IPS-20b (cell line): ENCODE measurements around the gene PFKP.

ENCODE experiments used
- H3K27ac ChIP-seq: one replicate; pipeline ENCODE4 v1.5.1; 2013; ENCODE audit warnings: low read length
- H3K27me3 ChIP-seq: 2 replicates; pipeline ENCODE4 v1.6.1; 2013; ENCODE audit warnings: mild to moderate bottlenecking, low read length, inconsistent platforms; ENCODE audit not compliant: insufficient read depth
- H3K36me3 ChIP-seq: 2 replicates; pipeline ENCODE4 v1.6.1; 2013; ENCODE audit warnings: low read depth, mild to moderate bottlenecking, inconsistent platforms, low read length, moderate library complexity; ENCODE audit not compliant: insufficient read depth
- H3K4me1 ChIP-seq: 2 replicates; pipeline ENCODE4 v1.6.1; 2013; ENCODE audit warnings: mild to moderate bottlenecking, control low read depth, inconsistent platforms, low read length, moderate library complexity; ENCODE audit not compliant: insufficient read depth
- H3K4me3 ChIP-seq: 2 replicates; pipeline ENCODE4 v1.5.1; 2013; ENCODE audit warnings: mild to moderate bottlenecking, low read length, inconsistent platforms
- H3K9ac ChIP-seq: 2 replicates; pipeline ENCODE4 v1.6.1; 2013; ENCODE audit warnings: low read depth, mild to moderate bottlenecking, inconsistent platforms, low read length, moderate library complexity
- H3K9me3 ChIP-seq: 2 replicates; pipeline ENCODE4 v1.6.1; 2013; ENCODE audit warnings: mild to moderate bottlenecking, low read depth, low read length, inconsistent platforms; ENCODE audit not compliant: insufficient read depth

The PFKP gene

GRCh38 chr10:3147117-3147820 lies 79.9 kb downstream of the PFKP start:
- no peak overlapping the region for H3K9ac ChIP-seq
- no peaks in the 10 kb centered on the region for H3K4me1 ChIP-seq
- no peaks in the 10 kb centered on the region for H3K27me3 ChIP-seq
- no peaks in the 10 kb centered on the region for H3K9me3 ChIP-seq
- no peak overlapping the region for H3K4me3 ChIP-seq
- no peak overlapping the region for H3K27ac ChIP-seq
- peaks cover 73% of the 10 kb centered on the region for H3K36me3 ChIP-seq

GRCh38 chr10:3148041-3148440 lies 80.7 kb downstream of the PFKP start:
- H3K27ac ChIP-seq, result no peak overlapping the region
- no peaks in the 10 kb centered on the region for H3K27me3 ChIP-seq
- H3K36me3 ChIP-seq, result peaks cover 73% of the 10 kb centered on the region

GRCh38 chr10:3148994-3149393 lies 81.6 kb downstream of the PFKP start:
- H3K27me3 ChIP-seq, result no peaks in the 10 kb centered on the region
- peaks cover 69% of the 10 kb centered on the region for H3K36me3 ChIP-seq
- no peak overlapping the region for H3K4me3 ChIP-seq
- H3K9me3 ChIP-seq, result no peaks in the 10 kb centered on the region
- H3K9ac ChIP-seq, result no peak overlapping the region
- no peaks in the 10 kb centered on the region for H3K4me1 ChIP-seq
- no peak overlapping the region for H3K27ac ChIP-seq

More at GRCh38 chr10:3148041-3148440, 80.7 kb downstream of the PFKP start:
- Histone ChIP-seq H3K4me3 (no peak overlapping the region), H3K9ac (no peak overlapping the region), H3K4me1 (no peaks in the 10 kb centered on the region), H3K9me3 (no peaks in the 10 kb centered on the region)

GRCh38 chr10:3149918-3150317 lies 82.6 kb downstream of the PFKP start:
- Histone ChIP-seq H3K27ac (no peak overlapping the region), H3K4me3 (no peak overlapping the region), H3K4me1 (no peaks in the 10 kb centered on the region), H3K36me3 (peaks cover 71% of the 10 kb centered on the region), H3K9ac (no peak overlapping the region), H3K27me3 (no peaks in the 10 kb centered on the region), H3K9me3 (no peaks in the 10 kb centered on the region)

GRCh38 chr10:3150366-3150765 lies 83.0 kb downstream of the PFKP start:
- H3K9ac ChIP-seq, result no peak overlapping the region
- no peaks in the 10 kb centered on the region for H3K27me3 ChIP-seq
- H3K9me3 ChIP-seq, result no peaks in the 10 kb centered on the region
- no peak overlapping the region for H3K4me3 ChIP-seq
- no peaks in the 10 kb centered on the region for H3K4me1 ChIP-seq
- peaks cover 71% of the 10 kb centered on the region for H3K36me3 ChIP-seq
- no peak overlapping the region for H3K27ac ChIP-seq

- H3K9me3 ChIP-seq, result no peaks in the 10 kb centered on the region
- H3K4me3 ChIP-seq, result no peak overlapping the region
- H3K27ac ChIP-seq, result no peak overlapping the region
- H3K9ac ChIP-seq, result no peak overlapping the region
- peaks cover 71% of the 10 kb centered on the region for H3K36me3 ChIP-seq
- no peaks in the 10 kb centered on the region for H3K27me3 ChIP-seq
- H3K4me1 ChIP-seq, result no peaks in the 10 kb centered on the region
These were observed 83.6 kb downstream of the PFKP start for GRCh38 chr10:3150961-3151360.

- no peak overlapping the region for H3K4me3 ChIP-seq
- H3K27ac ChIP-seq, result no peak overlapping the region
- no peaks in the 10 kb centered on the region for H3K9me3 ChIP-seq
- H3K27me3 ChIP-seq, result no peaks in the 10 kb centered on the region
- no peaks in the 10 kb centered on the region for H3K4me1 ChIP-seq
- peaks cover 72% of the 10 kb centered on the region for H3K36me3 ChIP-seq
- no peak overlapping the region for H3K9ac ChIP-seq
These were observed 84.7 kb downstream of the PFKP start for GRCh38 chr10:3151889-3152565.

GRCh38 chr10:3152566-3152935 lies 85.2 kb downstream of the PFKP start:
- H3K36me3 ChIP-seq, result peaks cover 72% of the 10 kb centered on the region

GRCh38 chr10:3154666-3155065 lies 87.3 kb downstream of the PFKP start:
- H3K9me3 ChIP-seq, result no peaks in the 10 kb centered on the region
- no peak overlapping the region for H3K27ac ChIP-seq
- peaks cover 70% of the 10 kb centered on the region for H3K36me3 ChIP-seq
- no peaks in the 10 kb centered on the region for H3K27me3 ChIP-seq
- H3K4me1 ChIP-seq, result no peaks in the 10 kb centered on the region
- no peak overlapping the region for H3K4me3 ChIP-seq
- no peak overlapping the region for H3K9ac ChIP-seq

More at GRCh38 chr10:3152566-3152935, 85.2 kb downstream of the PFKP start:
- Histone ChIP-seq H3K27ac (no peak overlapping the region), H3K4me1 (no peaks in the 10 kb centered on the region), H3K4me3 (no peak overlapping the region), H3K27me3 (no peaks in the 10 kb centered on the region), H3K9me3 (no peaks in the 10 kb centered on the region), H3K9ac (no peak overlapping the region)

GRCh38 chr10:3159152-3159551 lies 91.8 kb downstream of the PFKP start:
- Histone ChIP-seq H3K4me3 (no peak overlapping the region), H3K4me1 (no peaks in the 10 kb centered on the region), H3K36me3 (peaks cover 65% of the 10 kb centered on the region), H3K9me3 (no peaks in the 10 kb centered on the region), H3K9ac (no peak overlapping the region), H3K27me3 (no peaks in the 10 kb centered on the region), H3K27ac (no peak overlapping the region)

- no peak overlapping the region for H3K4me3 ChIP-seq
- H3K36me3 ChIP-seq, result peaks cover 62% of the 10 kb centered on the region
- no peaks in the 10 kb centered on the region for H3K27me3 ChIP-seq
- no peak overlapping the region for H3K27ac ChIP-seq
- no peaks in the 10 kb centered on the region for H3K9me3 ChIP-seq
- no peak overlapping the region for H3K9ac ChIP-seq
- no peaks in the 10 kb centered on the region for H3K4me1 ChIP-seq
These were observed 95.2 kb downstream of the PFKP start for GRCh38 chr10:3162533-3162932.

- H3K9ac ChIP-seq, result no peak overlapping the region
- no peaks in the 10 kb centered on the region for H3K9me3 ChIP-seq
- peaks cover 55% of the 10 kb centered on the region for H3K36me3 ChIP-seq
- H3K4me3 ChIP-seq, result no peak overlapping the region
- no peak overlapping the region for H3K27ac ChIP-seq
- H3K27me3 ChIP-seq, result no peaks in the 10 kb centered on the region
- no peaks in the 10 kb centered on the region for H3K4me1 ChIP-seq
These were observed 96.5 kb downstream of the PFKP start for GRCh38 chr10:3163879-3164278.
